Esophagus squamous epithelium (tissue), 5 donors: ENCODE results near the gene PFDN5. TPM values are rescaled to one million over a fixed set of nuclear protein-coding genes. Genes with fewer than 3 reads are reported as not detected.

Source experiments
- DNase-seq: peaks from one replicate; lab custom pipeline; 2025; lab: John Stamatoyannopoulos, UW
- H3K27ac ChIP-seq, 4 donors: fragments of 200-600 bp; sonication (generic); one replicate each; pipeline ENCODE4 v1.5.1; 2016 to 2019; ENCODE audit warnings: mild to moderate bottlenecking in 1 of 4
- H3K27me3 ChIP-seq, 4 donors: fragments of 200-600 bp; sonication (generic); 1 replicate in 3 of 4; 2 replicates in 1 of 4; pipeline versions ENCODE4 v1.5.1 to v1.6.0; 2017 to 2021; ENCODE audit warnings: antibody characterized with exemption in 1 of 4
- H3K36me3 ChIP-seq, 3 donors: fragments of 200-600 bp; sonication (generic); one replicate each; pipeline ENCODE4 v1.5.1; 2016 to 2019
- H3K4me1 ChIP-seq, 3 donors: fragments of 200-600 bp; sonication (generic); one replicate each; pipeline ENCODE4 v1.5.1; 2017 to 2019
- H3K4me3 ChIP-seq, 4 donors: fragments of 200-600 bp; sonication (generic); 1 replicate in 3 of 4; 2 replicates in 1 of 4; pipeline ENCODE4 v1.5.1; 2016 to 2019; ENCODE audit warnings: mild to moderate bottlenecking in 2 of 4, moderate library complexity in 1 of 4
- H3K9me3 ChIP-seq, 3 donors: fragments of 200-600 bp; sonication (generic); one replicate each; pipeline ENCODE4 v1.5.1; 2016 to 2019
- CTCF ChIP-seq, 6 experiments: fragments of 450-650 bp in 4 of 6; fragments of 200-600 bp in 2 of 6; sonication (generic) in 2 of 6; IDR thresholded peaks; one replicate each; pipeline ENCODE4 v1.5.1; 2016 to 2019; ENCODE audit warnings: antibody characterized with exemption in 6 of 6, mild to moderate bottlenecking in 4 of 6, moderate library complexity in 4 of 6
- POLR2A ChIP-seq, 4 donors: fragments of 450-650 bp; IDR thresholded peaks; one replicate each; pipeline ENCODE4 v1.6.1; 2017; ENCODE audit warnings: antibody characterized with exemption in 4 of 4, mild to moderate bottlenecking in 4 of 4, moderate library complexity in 3 of 4
- WGBS, 2 donors: methylation state at CpG; one replicate each; pipeline ENCODE4 v1.1.5; 2018; 5-methylcytosine and 5-hydroxymethylcytosine counted together
- intact Hi-C: fragments of 100-400 bp; cut with DNase I; formaldehyde crosslinking; loops from one replicate; pipeline ENCODE4 v1.15.0; 2022
- total RNA-seq, 4 donors: library from RNA; depleted of rRNA; stranded (reverse); fragments of >200 nt; gene quantifications; one replicate each; pipeline ENCODE4 v1.1.0, GENCODE V29; 2016
- donor health status: DM: yes; HTN: yes; CAD: no.

Gene PFDN5
- total RNA-seq, 4 donors from 2014 or later: 203 to 638 (median 324) TPM

DNA sequence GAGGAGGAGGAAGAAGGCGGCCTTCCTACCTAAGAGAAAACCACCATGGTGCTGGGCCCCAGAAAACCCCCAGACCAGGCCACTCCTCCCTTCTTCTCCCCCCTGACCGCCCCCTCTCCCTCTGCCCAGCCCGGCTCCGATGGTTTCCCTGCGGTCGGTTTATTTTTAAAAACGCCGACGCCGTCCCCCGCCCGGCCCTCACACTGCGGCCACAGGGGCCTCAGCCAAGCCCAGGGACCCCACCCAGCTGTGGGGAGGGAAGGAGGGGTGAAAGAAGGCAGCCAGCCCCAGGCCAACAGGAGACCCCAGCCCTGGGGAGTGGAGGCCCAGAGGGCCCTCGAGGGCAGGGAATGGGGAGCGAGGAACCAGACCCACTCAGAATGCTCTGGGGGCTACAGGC lies 37.4 kb downstream of the PFDN5 start:
- Histone ChIP-seq H3K4me3 (no peak overlapping the region), H3K4me1 (no peaks in the 10 kb centered on the region), H3K9me3 (no peaks in the 10 kb centered on the region), H3K27me3 (peaks cover 0 to 68% (median 0%) of the 10 kb centered on the region in 4 donors), H3K36me3 (no peaks in the 10 kb centered on the region), H3K27ac (no peak overlapping the region)
- DNase-seq: no peak
- TF ChIP-seq POLR2A (IDR thresholded peaks at IDR 0.05) (no peak), CTCF (IDR thresholded peaks at IDR 0.05) (no peak)
- intact Hi-C loops: no loop called here
- 45 to 50% methylated on average over 6 to 8 of the region's 15 CpGs for WGBS, 2 donors

GRCh38 chr12:53333289-53333688 lies 37.9 kb downstream of the PFDN5 start:
- Histone ChIP-seq H3K36me3 (no peaks in the 10 kb centered on the region), H3K4me1 (no peaks in the 10 kb centered on the region), H3K4me3 (no peak overlapping the region), H3K27me3 (peaks cover 0 to 74% (median 0%) of the 10 kb centered on the region in 4 donors), H3K27ac (no peak overlapping the region), H3K9me3 (no peaks in the 10 kb centered on the region)
- no peak for TF ChIP-seq CTCF (IDR thresholded peaks at IDR 0.05)
- no peak for TF ChIP-seq POLR2A (IDR thresholded peaks at IDR 0.05)
- intact Hi-C loops: no loop called here
- DNase-seq: no peak
- 76 to 84% methylated on average over 4 of the region's 4 CpGs for WGBS, 2 donors

DNA sequence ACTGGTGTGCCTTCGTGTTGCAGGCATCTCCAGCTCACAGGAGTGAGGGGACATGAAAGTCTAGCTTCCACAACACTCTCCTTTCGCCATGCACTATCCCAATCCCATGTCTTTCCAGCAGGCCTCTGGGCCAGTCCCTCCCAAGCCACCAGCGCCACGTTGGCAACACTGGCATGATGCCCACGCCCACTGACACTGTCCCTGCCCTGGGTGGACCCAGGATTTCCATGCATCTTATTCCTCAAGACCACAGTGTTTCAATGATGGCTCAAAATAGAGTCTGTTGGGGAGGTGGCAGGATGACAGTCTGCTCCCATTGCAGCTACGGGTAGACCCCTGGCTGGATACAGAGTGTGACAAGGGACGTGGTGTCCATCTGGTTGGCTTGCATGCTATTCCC lies 38.5 kb downstream of the PFDN5 start:
- no peak for DNase-seq
- H3K27me3 ChIP-seq: peaks cover 0 to 79% (median 0%) of the 10 kb centered on the region in 4 donors
- no peaks in the 10 kb centered on the region for H3K4me1 ChIP-seq
- no peak overlapping the region for H3K4me3 ChIP-seq
- intact Hi-C loops: no loop called here
- H3K9me3 ChIP-seq: no peaks in the 10 kb centered on the region
- TF ChIP-seq POLR2A (IDR thresholded peaks at IDR 0.05) (no peak), CTCF (IDR thresholded peaks at IDR 0.05) (no peak)
- WGBS, 2 donors: 67 to 70% methylated on average over 6 of the region's 7 CpGs
- no peak overlapping the region for H3K27ac ChIP-seq
- H3K36me3 ChIP-seq: no peaks in the 10 kb centered on the region

DNA sequence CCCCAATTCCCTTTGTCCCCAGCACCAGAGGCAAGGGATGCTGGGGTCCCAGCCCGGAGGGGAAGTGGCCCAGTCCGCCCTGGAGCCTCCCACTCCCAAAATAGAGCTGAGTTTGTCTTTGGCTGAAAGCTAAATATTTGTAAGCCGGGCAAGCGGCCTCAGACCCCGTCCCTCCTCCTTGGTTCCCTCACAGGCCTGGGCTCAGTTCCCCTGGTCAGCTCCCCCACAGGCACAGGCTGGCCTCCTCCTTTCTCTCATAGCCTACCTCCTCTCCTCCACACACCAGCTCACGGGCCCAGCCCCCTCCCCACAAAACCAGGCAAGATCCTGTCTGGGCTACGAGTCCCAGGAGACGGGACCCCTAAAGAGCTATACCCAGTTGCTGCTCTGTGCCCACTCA lies 39.5 kb downstream of the PFDN5 start:
- Histone ChIP-seq H3K4me1 (no peaks in the 10 kb centered on the region), H3K4me3 (no peak overlapping the region), H3K9me3 (no peaks in the 10 kb centered on the region), H3K27ac (no peak overlapping the region), H3K36me3 (no peaks in the 10 kb centered on the region), H3K27me3 (peaks cover 0 to 84% (median 0%) of the 10 kb centered on the region in 4 donors)
- intact Hi-C loops: no loop called here
- 77 to 90% methylated on average over 6 to 8 of the region's 8 CpGs for WGBS, 2 donors
- DNase-seq: no peak
- TF ChIP-seq POLR2A (IDR thresholded peaks at IDR 0.05) (no peak), CTCF (IDR thresholded peaks at IDR 0.05) (no peak)

DNA sequence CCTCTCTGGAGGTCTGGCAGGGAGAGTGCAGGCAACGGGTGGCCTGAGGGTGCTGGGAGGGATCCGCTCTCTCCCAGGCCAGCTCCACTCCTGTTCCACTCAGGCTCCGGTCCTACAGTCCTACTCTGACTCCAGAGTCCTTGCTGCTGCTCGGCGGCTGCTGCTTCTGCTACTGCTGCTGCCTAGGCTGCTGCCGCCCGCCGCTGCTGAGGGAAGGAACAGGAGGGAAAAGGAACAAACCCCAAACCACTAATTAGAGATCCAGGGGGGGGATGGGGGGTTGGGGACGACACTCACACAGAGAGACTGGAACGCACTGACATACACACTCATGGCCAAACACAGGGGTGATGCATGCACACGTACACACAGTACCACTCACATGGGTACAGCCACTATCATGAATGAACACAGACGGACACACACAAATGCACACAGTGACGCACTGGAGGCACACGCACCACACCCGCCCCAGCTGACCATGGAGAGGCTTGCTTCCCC lies 40.9 kb downstream of the PFDN5 start, which contains the start of gene SP7:
TSS of gene SP7 (minus strand) at position 174 of the 501 bp plus-strand sequence. CDS start 708 bp downstream, outside the sequence.
- intact Hi-C loops: no loop called here
- no peaks in the 10 kb centered on the region for H3K36me3 ChIP-seq
- WGBS, 2 donors: 40 to 48% methylated on average over 8 to 9 of the region's 15 CpGs
- no peaks in the 10 kb centered on the region for H3K9me3 ChIP-seq
- DNase-seq: no peak
- H3K4me1 ChIP-seq: no peaks in the 10 kb centered on the region
- no peak within 1 kb of the TSS for H3K4me3 ChIP-seq
- TF ChIP-seq POLR2A (IDR thresholded peaks at IDR 0.05): no peak
- TF ChIP-seq CTCF (IDR thresholded peaks at IDR 0.05): no peak
- H3K27ac ChIP-seq: no peak within 1 kb of the TSS
- H3K27me3 ChIP-seq: peaks cover 0 to 81% (median 0%) of the 10 kb centered on the region in 4 donors
